ENCODE measurements around the gene CCDC88C. TPM values are rescaled to one million over a fixed set of nuclear protein-coding genes. Genes with fewer than 3 reads are reported as not detected.

The CCDC88C gene
- total RNA-seq, 1 donor: under 0.01 TPM

DNA sequence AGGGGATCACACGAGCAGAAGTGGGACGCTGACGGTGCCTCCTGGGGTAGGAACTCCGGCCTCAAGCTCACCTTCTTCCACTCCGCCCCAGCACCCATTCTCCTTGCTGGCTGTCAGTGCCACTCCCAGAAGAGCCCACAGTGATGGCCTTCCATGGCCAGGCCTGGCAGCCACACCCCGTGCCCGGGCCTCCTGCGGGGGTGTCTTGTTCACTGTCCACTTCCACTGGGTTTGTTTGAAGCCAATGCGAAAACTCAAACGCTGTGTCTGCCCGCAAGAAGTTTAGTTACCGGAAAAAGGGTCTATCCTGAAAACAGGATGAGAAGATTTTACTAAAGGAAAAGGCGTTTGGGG lies 38.1 kb downstream of the CCDC88C start:
- H3K4me3 ChIP-seq (ENCODE audit: low read depth, low read length): no peak overlapping the region
- TF ChIP-seq, protein P1, sequence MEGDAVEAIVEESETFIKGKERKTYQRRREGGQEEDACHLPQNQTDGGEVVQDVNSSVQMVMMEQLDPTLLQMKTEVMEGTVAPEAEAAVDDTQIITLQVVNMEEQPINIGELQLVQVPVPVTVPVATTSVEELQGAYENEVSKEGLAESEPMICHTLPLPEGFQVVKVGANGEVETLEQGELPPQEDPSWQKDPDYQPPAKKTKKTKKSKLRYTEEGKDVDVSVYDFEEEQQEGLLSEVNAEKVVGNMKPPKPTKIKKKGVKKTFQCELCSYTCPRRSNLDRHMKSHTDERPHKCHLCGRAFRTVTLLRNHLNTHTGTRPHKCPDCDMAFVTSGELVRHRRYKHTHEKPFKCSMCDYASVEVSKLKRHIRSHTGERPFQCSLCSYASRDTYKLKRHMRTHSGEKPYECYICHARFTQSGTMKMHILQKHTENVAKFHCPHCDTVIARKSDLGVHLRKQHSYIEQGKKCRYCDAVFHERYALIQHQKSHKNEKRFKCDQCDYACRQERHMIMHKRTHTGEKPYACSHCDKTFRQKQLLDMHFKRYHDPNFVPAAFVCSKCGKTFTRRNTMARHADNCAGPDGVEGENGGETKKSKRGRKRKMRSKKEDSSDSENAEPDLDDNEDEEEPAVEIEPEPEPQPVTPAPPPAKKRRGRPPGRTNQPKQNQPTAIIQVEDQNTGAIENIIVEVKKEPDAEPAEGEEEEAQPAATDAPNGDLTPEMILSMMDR (IDR thresholded peaks at IDR 0.05; ENCODE audit: insufficient read depth, low read length): no peak
- DNase-seq (ENCODE audit: low read depth): no peak

DNA sequence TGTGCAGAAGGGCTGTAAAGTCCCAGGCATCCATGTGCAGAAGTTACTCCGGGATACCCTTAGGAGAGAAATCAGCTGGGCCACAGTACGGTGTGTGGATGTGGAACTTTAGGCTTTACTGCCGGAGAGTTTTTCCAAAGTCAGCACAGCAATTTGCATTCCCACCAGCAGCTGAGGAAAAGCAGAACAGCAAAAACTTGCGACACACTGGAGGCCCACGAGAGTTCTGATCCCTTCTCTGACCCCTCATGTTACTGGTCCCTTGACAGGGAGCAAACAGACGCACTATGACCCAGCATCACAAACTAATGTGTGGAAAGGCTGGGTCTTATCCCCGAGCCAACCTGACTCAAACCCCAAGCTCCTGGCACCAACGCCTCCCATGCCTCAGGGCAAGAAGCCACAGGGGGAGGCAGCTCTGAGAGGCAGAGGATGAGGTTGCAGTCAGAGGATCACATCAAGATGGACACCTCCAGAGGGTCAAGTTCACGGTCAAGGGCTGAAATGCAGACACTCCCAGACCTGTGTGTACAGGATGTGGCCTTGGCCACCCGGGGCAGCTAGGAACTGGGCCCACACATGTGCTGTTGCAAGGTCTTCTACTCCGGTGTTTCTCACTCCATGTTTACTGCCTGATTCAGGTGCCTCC lies 38.6 kb downstream of the CCDC88C start:
- no peak for DNase-seq (ENCODE audit: low read depth)
- TF ChIP-seq, protein P1 (IDR thresholded peaks at IDR 0.05; ENCODE audit: insufficient read depth, low read length): no peak

DNA sequence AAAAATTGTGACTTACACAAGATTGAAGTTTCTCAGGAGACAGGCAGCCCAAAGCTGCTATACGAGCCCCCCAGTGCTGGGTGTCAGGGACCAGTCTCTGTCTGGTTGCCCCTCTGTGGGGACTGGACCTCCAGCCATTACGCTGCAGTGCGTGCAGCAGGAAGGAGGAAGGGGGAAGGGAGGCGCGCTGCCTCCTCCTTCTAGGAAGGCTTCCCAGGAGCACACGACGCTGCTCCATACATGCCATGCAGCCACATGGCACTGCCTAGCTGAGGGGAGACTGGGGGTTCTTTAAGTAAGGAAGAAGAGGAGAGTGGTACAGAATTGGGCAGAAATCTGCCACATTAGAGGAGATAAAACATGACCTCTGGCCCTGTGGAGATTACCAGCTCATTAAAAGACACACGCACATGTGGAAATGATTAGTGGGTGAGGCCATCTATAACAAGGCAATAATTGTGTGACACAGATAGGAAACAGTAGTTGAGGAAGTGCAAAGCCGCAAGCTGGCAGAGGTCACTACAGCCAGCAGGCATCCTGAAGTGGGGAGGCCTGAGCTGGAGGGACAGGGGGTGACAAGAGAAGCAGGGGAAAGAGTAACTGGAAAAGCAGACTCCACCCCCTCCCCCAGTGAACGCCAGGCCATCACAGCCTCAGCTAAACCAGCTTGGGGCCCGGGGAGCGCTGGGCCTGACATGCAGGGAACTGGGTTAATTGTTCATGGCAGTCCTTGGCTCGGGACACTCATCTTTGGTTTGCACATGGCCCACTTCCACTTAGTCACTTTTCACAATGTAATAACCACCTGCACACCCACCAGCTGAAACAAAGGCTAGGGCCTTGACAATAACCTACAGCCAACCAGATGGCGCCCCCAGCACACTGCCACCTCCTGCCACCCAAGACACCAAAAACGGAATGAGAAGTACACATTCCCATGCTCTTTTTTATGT lies 39.6 kb downstream of the CCDC88C start:
- no peak for DNase-seq (ENCODE audit: low read depth)
- H3K4me3 ChIP-seq (ENCODE audit: low read depth, low read length): no peak overlapping the region
- TF ChIP-seq, protein P1 (IDR thresholded peaks at IDR 0.05; ENCODE audit: insufficient read depth, low read length): no peak

More for the DNA sequence above, 38.6 kb downstream of the CCDC88C start:
- H3K4me3 ChIP-seq (ENCODE audit: low read depth, low read length): no peak overlapping the region

DNA sequence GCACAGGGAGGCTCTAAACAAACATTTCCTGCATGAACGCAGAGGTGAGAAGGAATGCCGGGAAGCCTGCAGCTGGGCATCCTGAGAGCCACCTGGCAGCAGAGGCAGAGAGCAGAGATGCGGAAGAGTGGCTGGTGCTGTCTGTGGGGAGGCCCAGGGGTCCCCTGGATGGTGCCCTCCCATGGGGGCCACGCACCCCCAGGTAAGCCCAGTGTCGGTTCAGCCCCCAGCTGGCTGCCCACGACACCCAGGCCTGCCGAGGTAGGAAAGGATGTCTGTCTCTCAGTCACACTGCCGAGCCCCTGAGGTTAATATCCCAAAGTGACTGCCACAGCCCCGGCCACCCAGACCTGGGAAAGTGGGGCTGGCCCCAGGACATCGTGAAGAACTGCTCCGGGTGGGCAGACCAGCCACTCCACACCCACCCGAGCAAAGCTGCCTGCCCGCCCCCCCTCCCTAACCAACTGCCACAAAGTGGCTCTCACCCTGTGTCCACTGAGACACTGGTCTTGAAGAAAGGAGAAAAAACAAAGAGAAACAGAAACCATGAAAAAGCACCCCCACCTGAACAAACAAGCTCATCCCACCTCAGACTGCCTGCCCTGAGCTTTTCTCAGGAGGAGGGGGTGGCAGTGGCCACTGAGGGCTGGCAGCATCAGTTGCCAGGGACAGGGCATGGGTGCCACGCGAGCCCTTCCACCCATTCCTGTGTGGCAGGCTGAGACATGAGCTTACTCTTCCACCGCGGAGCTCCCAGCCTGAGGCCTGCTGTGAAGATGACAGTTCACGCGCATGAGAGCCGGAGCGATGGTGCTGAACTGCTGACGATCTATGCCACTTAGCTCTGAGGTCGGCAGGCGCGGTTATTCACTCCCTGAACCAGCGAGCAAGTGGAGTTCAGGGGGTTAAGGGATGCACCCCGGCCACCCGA lies 40.8 kb downstream of the CCDC88C start:
- H3K4me3 ChIP-seq (ENCODE audit: low read depth, low read length): no peak overlapping the region
- TF ChIP-seq, protein P1 (IDR thresholded peaks at IDR 0.05; ENCODE audit: insufficient read depth, low read length): no peak
- DNase-seq (ENCODE audit: low read depth): no peak

DNA sequence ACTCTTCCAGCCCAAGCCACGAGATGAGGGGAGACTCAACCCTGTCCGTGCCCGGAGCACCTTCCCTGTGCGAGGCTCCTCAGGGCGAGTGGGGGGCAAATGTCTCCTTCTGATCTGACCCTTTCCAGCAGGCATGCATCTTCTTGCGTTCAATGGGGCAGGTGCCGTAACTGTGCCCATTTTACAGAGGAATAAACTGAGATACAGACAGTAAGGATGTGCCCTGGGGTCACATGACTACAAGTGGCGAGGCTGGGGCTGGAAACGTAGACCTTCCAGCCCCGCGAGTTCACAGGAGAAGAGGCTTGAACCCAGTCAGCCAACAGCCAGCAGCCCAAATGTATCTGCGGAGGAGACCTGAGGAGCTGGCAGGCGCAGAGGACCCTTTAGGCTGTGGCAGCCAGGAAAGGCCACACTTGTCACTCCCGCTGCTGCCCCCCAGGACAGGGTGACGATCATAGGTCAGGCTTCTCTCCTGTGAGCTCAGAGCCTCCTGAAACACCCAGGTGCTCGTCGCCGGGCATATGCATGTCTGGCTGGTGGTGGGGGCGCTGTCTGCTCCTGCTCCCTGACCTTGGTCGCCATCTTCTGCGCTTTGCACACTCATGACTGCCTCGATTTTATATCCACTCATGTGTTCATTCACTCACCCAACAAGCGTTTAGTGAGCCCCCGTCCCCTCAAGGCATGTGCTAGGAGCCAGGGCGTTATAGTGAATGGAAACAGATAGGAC lies 41.7 kb downstream of the CCDC88C start:
- no peak overlapping the region for H3K4me3 ChIP-seq (ENCODE audit: low read depth, low read length)
- no peak for DNase-seq (ENCODE audit: low read depth)
- TF ChIP-seq, protein P1 (IDR thresholded peaks at IDR 0.05; ENCODE audit: insufficient read depth, low read length): no peak

Data from fibroblast of the aortic adventitia (primary cell).